ENCODE results near the gene WT1.
"Not testable (repeated sequence)": the region's sequence is repeated elsewhere in the genome, so short reads cannot be mapped to it uniquely, and the experiment has no call there.

The WT1 gene

DNA sequence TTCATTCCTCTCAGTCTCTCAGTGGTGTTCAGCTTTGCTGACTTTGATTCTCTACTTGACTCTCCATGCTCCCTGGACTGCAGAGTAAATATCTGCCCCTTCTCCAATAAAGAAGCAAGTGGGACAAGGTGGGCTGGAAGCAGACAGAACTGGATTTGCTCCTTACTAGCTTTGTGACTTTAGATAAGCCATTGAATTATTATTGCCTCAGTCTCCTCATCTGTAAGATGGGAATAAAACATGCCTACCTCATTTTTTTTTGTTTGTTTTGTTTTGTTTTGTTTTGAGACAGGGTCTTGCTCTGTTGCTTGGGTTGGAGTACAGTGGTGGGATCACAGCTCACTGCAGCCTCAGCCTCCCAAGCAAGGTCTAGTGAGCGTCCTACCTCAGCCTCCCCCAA lies 44.6 kb downstream of the WT1 start:
- no peak for DNase-seq (ENCODE audit: insufficient read length, low spot score)
- no peak for FAIRE-seq

DNA sequence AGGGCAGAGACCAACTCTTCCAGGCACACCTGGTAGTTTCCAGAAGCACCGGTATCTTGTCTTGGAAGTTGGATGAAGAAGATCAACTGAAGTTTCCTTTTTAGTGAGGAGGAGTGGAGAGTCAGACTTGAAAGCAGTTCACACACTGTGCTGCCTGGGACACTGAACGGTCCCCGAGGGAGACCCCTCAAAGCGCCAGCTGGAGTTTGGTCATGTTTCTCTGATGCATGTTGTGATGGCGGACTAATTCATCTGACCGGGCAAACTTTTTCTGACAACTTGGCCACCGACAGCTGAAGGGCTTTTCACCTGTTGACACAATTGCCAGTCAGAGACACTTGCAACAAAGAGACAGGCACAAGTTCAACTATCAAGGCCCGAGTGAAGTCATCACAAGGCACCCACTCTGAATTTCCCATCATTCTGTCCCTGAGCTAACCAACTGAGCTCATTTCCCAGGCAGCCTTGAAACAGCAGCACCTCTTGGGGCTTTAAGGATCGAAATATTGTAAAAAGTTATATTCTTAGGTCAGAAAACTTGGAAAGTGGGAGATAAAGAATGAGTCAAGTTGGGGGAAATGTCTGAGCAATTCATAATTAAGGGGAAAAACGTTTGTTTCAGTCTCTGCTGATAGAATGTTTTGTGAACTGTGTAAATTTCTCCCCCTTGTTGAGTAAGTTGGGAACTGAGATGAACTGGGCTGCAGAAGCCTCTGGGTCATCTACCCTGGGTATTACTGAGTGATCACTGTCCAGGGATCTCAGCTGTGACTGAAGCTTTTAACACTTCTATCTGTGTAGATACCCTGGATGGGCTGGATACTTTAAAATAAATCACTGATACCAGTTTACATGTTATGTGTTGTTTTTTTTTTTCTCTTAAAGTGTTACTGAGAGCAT lies 46.2 kb downstream of the WT1 start:
- peak; percentile 66 for FAIRE-seq
- DNase-seq (ENCODE audit: insufficient read length, low spot score): no peak

DNA sequence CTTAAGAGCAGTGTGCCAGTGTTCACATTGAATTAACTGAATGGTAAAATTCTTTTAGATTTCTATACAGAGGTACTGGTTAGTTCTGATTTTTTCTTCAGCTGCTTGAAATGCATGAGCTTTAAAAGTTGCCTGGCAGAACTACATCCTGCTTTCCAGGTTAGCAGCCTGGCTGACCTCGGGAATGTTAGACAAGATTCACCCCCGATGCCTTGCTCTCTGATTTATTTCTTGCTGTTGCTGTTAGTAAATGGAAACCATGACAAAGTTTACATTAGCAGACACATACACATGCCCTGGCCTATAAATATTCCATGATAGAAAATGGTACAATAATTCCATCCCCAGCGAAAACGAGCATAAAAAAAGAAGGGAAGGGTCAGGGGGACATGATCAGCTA lies 47.0 kb downstream of the WT1 start:
- DNase-seq (ENCODE audit: insufficient read length, low spot score): no peak
- FAIRE-seq: no peak

DNA sequence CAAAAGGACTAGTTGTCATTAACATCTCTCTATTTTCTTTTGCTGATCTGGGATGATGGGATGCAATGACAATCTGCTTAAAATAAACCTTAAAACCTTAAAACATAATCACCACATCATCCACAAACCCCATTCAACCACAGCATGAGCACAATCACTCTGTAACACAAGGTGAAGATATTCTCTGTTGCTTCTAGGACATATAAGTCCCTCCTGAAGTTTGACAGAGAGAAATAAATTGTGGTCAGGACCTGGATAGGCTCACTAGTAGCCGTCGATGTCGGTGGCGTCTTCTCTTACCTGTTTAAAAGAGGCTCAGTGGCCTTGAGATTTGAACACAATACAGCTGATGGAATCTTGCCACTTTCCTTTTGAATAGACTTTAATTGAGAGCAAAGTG lies 47.9 kb downstream of the WT1 start:
- DNase-seq (ENCODE audit: insufficient read length, low spot score): no peak
- FAIRE-seq: no peak

DNA sequence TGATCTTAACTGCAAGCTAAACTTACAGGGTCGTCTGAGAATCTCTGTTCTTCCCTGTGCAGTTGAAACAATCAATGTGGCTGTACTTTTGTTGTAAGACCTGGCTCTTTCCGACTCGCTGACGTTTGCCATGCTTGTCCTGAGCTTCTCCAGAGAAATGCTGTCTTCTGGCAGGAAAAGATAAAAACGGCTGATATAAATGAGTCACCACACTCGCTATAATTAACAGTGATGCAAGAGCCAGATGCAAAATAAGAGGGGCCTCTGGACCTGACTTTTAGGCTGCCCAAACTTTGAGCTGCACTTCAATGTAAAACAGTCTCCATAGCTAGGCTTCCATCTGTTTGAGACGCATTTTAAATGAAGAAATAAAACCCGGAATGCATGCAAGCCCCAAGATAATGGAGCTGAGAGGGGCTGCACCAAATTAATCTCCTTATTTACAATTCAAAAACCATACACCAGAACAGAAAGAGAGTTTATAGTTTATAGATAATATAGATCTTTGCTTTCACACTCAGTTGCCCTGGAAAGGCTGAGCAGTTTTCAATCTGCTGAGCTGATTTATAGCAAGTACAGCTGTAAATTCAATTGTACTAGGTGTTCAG lies 48.5 kb downstream of the WT1 start:
- no peak for DNase-seq (ENCODE audit: insufficient read length, low spot score)
- no peak for FAIRE-seq

DNA sequence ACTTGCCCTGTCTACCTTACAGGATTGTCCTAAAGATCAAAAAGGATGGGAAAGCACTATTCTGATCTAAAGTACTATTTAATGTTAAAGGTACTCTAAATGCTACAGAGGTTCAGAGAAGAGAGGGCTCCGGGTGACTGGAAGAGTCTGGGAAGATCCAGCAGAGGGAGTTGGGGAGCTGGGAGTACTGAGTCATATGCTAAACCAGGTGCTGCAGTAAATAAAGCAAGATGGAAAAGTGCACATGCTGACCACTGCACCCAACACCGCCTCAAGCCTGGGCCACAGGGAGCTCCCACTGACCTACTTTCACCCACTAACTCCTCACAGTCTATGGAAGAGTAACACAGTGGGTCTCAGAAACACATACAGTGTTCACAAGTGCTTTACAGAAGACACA lies 49.3 kb downstream of the WT1 start:
- FAIRE-seq (no peak), DNase-seq (ENCODE audit: insufficient read length, low spot score) (no peak)

DNA sequence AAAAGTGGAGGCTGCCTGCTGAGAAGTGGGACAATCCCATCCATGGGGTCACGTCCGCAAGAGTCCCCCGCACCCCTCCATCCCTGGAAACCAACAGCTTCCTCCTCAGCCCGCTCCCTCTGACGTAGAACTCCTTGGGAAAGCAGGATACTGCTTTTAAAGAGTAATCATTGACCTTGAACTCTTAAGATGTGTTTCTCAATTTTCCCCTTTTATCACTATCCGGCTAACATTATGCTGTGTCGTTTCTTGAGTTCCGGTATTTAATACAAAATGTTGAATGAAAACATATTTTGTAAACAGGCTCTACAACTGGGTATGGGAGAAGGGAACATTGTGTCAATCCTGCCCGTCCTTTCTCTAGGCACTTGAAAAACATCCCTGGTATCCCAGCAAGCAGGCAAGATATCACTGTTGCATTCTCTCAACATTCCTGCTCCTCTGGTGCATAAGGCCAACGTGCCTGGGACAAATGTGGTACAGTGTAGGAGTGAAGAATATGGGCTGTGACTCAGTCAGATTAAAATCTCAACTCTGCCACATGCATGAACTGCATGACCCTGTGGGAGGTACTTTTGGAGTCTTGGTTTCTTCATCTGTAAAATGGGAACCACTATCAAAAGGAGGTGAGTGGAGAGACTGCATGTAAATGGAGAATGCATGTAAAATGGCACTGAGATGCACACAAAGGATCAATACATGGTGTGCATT lies 52.8 kb downstream of the WT1 start:
- FAIRE-seq (no peak), DNase-seq (ENCODE audit: insufficient read length, low spot score) (no peak)

DNA sequence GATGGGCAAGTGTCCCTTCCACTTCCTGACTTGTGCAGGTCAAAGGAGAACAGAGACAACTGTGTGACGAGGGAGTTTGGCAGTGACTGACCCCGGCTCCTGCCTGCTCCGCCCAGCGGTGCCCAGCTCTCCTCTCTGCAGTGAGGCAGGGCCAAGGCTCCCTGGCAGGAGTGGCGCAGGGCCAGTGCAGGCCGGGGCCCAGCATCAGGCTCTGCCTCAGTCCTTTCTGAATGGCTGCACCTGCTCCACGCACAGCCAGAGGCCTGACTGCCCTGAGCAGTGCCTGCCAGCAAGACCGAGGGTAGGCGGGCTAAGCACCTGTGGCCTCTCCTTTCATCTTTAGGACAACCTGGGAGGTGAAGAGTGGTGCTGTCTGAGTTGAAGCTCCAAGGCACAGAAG lies 54.2 kb downstream of the WT1 start:
- DNase-seq (ENCODE audit: insufficient read length, low spot score) (no peak), FAIRE-seq (no peak)

DNA sequence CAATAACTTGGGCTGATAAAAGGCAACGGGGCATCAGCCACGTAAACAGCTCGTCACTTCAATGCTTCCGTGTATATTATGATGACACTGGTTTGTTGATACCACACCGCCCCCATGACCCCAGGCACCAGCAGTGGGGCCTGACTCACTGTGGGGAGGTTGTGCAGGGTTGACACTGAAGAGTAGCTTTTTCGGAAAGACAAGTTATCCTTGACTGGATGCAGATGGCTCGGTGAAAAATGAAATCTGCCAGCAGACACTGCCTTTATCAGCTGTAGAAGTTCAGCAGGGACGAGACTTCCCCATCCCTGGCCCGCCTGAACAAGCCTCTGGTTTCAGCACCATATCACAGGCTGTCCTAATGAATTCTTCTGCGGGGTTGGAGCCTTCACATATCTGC lies 55.6 kb downstream of the WT1 start:
- no peak for FAIRE-seq
- no peak for DNase-seq (ENCODE audit: insufficient read length, low spot score)

DNA sequence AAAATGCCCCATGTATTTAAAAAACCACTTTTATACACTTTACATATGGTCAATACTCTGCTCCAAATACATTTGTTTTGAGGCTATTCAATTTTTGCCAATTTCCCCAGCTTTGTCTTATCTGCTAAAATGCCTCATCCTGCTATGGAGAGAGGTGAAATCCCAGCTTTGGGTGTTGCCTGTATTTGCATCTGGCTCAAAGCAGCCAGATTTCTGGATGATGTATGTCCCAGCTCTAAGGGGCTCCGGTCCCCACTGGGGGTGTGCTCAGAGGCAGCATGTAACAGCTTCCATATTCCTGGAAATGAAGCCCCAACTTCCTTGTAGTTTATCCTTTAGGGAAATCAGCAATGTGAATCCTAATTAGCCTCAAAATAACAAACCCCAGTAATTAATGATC lies 59.5 kb downstream of the WT1 start:
- no peak for DNase-seq (ENCODE audit: insufficient read length, low spot score)
- FAIRE-seq: no peak

DNA sequence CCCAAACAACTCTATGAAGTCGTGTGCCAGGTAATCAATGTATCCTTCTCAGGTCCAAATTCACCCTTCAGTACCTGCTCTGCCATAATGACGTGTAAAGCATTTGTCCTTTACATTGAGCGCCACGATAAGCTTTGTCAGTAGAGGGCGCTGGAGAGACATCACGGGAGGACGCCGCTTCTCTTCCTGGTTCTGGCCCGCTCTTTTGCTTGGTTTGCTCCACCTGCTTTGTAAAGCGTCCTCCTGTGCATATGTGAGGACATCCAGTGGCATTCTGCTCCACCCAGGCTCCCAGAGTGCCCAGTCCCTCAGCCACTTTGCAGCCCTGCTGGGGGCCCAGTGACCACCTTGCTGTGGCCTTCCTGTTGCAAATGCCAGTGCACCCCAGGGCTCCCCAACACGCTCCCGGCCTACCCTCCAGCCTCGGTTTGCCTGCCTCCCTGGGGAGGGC lies 61.1 kb downstream of the WT1 start:
- DNase-seq (ENCODE audit: insufficient read length, low spot score): peak; percentile 47
- FAIRE-seq: peak; percentile 89

DNA sequence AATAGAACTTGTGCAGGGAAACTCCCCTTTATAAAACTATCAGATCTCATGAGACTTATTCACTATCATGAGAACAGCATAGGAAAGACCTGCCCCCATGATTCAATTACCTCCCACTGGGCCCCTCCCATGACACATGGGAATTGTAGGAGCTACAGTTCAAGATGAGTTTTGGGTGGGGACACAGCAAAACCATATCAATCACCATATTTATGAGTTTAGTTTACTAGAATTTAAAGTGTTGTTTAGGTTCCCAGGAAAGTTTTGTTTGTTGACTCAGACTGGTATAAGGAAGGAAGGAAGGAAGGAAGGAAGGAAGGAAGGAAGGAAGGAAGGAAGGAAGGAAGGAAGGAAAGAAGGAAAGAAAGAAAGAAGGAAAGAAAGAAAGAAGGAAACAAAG lies 65.4 kb downstream of the WT1 start:
- FAIRE-seq; DNase-seq (ENCODE audit: insufficient read length, low spot score): not testable (repeated sequence)

DNA sequence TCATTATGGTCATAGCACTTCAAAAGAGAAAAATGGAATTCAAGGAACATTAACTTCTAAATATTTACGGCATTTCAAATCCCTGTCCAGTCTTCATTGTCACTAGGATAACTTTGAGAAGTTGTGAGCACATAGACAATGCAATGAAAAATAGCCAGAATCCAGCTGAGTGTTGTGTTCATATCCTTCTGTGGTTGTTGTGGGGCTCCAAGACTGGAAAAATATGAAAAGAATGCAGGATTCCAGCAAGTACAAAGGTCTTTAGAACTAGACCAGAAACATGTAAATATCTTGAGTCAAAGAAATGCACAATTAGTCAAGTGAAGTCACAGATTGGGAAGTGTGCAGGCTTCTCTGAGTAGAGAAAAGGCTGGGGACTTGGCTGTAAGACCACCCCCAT lies 68.7 kb downstream of the WT1 start:
- DNase-seq (ENCODE audit: insufficient read length, low spot score): no peak
- no peak for FAIRE-seq

DNA sequence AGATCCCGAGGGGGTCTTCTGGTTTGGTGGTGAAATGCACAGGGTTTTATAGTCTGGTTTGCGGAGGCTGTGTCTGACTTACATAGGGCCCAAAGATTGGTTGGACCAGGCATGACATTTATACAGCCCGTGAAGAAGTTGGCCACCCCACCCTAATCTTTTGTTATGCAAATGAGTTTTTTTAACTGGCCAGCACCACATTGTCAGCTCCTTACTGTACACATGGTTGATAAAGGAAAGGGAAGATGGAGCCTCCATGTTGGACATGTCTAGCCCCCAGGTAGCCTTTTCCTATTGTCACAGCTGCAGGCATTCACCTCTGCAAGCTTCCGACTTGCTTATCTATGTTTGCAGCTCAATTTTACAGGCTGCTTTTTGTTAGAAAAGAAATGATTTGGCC lies 70.1 kb downstream of the WT1 start:
- FAIRE-seq (no peak), DNase-seq (ENCODE audit: insufficient read length, low spot score) (no peak)

DNA sequence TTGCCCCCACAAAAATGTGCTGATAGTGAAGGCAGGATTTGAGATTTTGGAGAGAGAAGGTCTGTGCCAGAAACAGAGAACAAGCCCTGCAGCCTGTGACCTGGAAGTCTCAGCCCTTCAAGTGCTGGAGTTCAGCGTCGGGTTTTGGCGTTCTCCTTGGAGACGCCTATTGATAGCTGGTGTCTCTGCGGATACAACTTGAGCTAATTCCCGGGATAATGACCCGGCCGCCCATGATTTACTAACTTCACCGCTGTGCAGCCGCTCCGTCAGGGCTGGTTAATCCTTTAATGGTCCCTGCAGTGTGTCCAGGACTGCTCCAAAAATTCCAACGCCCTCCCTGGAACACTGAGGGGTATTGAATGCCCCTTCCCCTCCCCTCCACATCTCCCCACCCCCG lies 76.6 kb downstream of the WT1 start:
- no peak for FAIRE-seq
- no peak for DNase-seq (ENCODE audit: insufficient read length, low spot score)

DNA sequence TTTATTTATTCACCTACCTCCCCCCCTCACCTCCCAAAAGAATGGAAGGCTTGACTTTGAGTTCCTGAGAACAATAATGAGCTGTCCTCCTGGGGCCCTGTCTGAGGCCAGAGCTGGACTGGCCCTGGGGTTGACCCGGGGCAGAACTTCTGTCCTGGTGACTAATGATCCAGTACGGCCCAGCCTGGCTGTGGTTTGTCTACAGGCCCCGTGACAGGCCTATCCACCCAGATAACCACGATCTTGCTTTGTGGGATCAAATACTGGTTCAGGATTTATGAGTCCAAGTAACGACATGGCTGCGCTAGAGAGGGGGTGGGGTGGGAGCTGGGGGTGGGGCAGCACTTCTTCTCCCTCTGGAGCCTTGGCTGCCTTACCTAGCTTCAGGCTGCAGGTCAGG lies 81.5 kb downstream of the WT1 start:
- no peak for DNase-seq (ENCODE audit: insufficient read length, low spot score)

DNA sequence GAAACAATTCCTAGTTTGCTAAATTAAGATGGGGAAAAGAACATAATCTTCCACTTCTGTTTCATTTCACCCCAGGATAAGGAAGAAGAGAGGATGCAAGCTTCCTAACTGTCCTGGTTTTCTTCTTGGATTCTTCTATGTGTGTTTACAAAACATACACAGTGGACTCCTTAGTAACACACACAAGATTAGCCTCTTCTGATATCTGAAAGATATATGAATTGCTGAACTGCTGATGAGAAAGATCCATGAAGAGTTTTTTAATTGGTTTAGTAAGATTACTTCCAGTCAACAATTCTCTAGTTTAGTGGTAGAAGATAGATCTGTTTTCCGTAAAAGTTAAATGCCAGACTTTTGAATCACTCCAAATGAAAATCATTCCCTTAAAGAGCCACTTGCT lies 86.8 kb downstream of the WT1 start:
- FAIRE-seq (no peak), DNase-seq (ENCODE audit: insufficient read length, low spot score) (no peak)

More for the DNA sequence above, 81.5 kb downstream of the WT1 start:
- FAIRE-seq: no peak

DNA sequence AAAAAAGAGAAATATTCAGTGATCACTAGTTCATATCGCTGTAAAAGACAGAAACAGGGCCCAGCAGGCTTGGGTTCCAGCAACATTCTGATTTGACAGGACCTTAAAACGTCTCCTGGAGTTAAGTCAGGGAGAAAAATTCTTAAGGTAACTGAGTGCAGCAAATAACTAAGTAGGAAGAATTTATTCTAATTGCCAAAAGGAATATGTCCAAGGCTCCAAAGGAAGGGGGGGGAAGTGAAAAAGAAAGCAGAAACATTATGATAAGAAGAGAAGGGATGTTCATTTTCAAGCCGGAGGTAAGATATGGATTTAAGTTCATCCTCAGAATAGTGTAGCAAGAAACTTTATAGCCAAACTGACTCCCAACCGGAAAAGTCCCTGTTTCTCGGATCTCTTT lies 90.4 kb downstream of the WT1 start:
- no peak for DNase-seq (ENCODE audit: insufficient read length, low spot score)
- no peak for FAIRE-seq

DNA sequence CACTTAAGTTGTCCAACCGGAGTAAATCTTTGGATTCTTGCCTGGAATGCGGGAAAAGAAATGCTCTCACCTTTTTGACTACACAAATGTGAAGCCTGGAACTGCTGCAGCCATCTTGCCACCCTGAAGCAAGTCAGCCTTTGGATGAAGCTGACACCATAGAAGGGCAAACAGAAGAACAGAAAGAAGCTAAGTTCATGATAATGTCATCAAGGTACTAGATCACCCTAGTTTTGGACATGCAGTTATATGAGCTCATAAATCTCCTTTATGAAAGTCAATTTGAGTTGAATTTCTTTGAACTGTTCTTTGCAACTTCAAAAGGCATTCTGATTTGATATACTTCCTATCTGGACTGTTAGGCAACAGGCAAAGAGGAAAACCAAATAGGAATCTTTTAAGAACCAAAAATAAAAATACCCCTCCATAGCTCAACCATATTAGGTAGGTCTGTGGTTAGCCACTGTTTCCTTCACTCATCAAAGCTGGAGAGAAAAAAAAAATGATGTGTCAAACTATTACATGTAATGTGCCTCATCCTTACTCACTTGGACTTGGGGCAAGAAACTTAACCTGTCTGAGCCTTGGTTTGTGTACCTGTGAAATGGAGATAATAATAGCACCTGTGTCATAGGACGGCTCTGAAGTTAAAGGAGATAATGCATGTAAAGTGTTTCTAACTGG lies 91.9 kb downstream of the WT1 start:
- DNase-seq (ENCODE audit: insufficient read length, low spot score) (no peak), FAIRE-seq (no peak)

DNA sequence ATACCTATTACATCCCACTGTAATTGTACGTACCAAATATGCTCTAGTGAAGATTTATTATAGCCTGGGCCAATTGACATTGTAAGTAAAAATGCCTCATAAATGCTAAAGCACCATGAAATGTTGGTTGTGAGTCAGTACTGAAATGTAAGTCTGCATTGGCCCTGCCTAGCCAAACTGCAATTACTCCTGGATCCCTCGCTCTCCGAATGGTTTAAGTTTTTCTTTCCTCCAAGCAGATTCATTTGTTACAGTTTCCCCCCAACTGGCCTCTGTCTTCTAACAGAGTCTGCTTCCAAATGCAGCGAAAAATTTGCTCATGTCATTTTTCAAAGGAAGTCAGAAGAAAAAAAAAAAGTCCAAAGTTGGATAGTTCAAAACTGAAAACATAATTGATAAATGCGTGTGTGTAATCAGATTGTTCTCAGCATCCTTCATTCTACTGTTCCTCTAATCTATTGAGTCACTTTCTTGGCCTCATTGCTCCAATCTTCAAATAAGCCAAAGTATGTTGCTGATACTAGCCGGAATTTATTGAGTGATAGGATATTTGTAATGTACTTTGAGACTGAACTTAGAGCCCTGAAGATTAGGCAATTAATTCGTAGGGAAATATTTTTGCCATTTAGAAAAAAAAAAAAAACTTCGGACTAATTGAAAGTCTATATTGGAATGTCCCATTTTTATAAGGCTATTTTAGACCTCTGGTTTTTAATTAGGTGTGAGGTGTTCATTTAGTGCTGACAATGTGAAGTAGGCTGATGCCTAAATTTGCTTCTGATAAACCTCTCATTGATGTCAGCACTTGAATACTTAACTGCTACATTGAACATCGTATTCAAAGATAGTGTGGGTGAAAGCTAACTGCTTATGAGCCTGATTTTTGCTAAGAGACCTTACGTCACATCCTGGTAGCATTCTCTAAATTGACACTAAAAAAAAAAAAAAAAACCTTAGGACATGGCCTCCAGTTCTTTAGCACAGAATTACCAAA lies 93.4 kb downstream of the WT1 start:
- DNase-seq (ENCODE audit: insufficient read length, low spot score) (no peak), FAIRE-seq (no peak)

Measured in GM19239 (cell line).